ENCODE results near the gene DMPK. TPM values are rescaled to one million over a fixed set of nuclear protein-coding genes. Genes with fewer than 3 reads are reported as not detected.

DMPK gene
- total and polyA plus RNA-seq, 9 of the 15 experiments (the other 6 are each of a cell fraction or from before 2014, with no cell fraction given): 0.24 to 31.3 (median 7.3) TPM

- 0 out of 2 replicates have a peak, but pooled peaks have one; percentile 19 for TF ChIP-seq NR4A1 (CRISPR knock-in tag; IDR thresholded peaks at IDR 0.05)
- no peak for TF ChIP-seq NR4A1 (tag; IDR thresholded peaks at IDR 0.05)
- TF ChIP-seq KDM4B (IDR thresholded peaks at IDR 0.05; ENCODE audit: borderline replicate concordance in 2 of 2, low read depth in 1 of 2): no peak
- TF ChIP-seq PRDM10 (IDR thresholded peaks at IDR 0.05; ENCODE audit: partially characterized antibody): peak; percentile 87
- TF ChIP-seq TEAD4 (IDR thresholded peaks at IDR 0.05; ENCODE audit: low read length): peak; percentile 65
- TF ChIP-seq TEAD4 (CRISPR knock-in tag; IDR thresholded peaks at IDR 0.05; ENCODE audit: borderline replicate concordance): no peak
- TF ChIP-seq UBTF (IDR thresholded peaks at IDR 0.05; ENCODE audit: borderline replicate concordance in 1 of 2, low read depth in 2 of 2, low read length in 2 of 2): 0 out of 4 replicates have a peak, but pooled peaks of 1 of the 2 experiments have one; percentile 56
- TF ChIP-seq REST (IDR thresholded peaks at IDR 0.05; ENCODE audit: borderline replicate concordance): peak; percentile 84
- no peak for TF ChIP-seq REST (CRISPR knock-in tag; IDR thresholded peaks at IDR 0.05; ENCODE audit: low read depth)
- peak; percentile 25; the same call in 1 of the 2 replicates for TF ChIP-seq SMARCA4 (IDR thresholded peaks at IDR 0.05)
These were observed 34.9 kb upstream of the DMPK start (continued) for GRCh38 chr19:45817010-45817724.

Measured in K562 (cell line).